ENCODE measurements around the gene SPECC1. TPM values are rescaled to one million over a fixed set of nuclear protein-coding genes. Genes with fewer than 3 reads are reported as not detected.
A peak's percentile ranks its signal among the peaks of the same experiment; 100 is the strongest.

The SPECC1 gene
- total and polyA plus RNA-seq, 12 donors = 19.2 to 96.1 (median 40.3) TPM

GRCh38 chr17:20111538-20111937, 102.4 kb downstream of the SPECC1 start:
- Histone ChIP-seq H3K9me3 (replicated peaks in 1 of 3) (no peaks in the 10 kb centered on the region), H3K4me3 (no peak overlapping the region), H3K27ac (no peak overlapping the region), H3K36me3 (replicated peaks in 1 of 2) (no peaks in the 10 kb centered on the region), H3K4me1 (replicated peaks in 1 of 2) (no peaks in the 10 kb centered on the region), H3K27me3 (no peaks in the 10 kb centered on the region)
- WGBS, 4 donors = 80 to 85% (median 81%) methylated on average over 10 of the region's 10 CpGs
- no peak for TF ChIP-seq CTCF (IDR thresholded peaks at IDR 0.05)
- TF ChIP-seq POLR2A (IDR thresholded peaks at IDR 0.05) = no peak
- intact Hi-C loops (cut with DNase I) = no loop called here
- no peak for DNase-seq

- Histone ChIP-seq H3K27ac (no peak overlapping the region), H3K27me3 (no peaks in the 10 kb centered on the region), H3K9me3 (replicated peaks in 1 of 3) (no peaks in the 10 kb centered on the region), H3K36me3 (replicated peaks in 1 of 2) (no peaks in the 10 kb centered on the region), H3K4me1 (replicated peaks in 1 of 2) (no peaks in the 10 kb centered on the region), H3K4me3 (no peak overlapping the region)
- no peak for TF ChIP-seq CTCF (IDR thresholded peaks at IDR 0.05)
- TF ChIP-seq POLR2A (IDR thresholded peaks at IDR 0.05) = no peak
- WGBS, 4 donors = 64 to 90% (median 71%) methylated on average over 2 of the region's 2 CpGs
- intact Hi-C loops (cut with DNase I) = no loop called here
- no peak for DNase-seq
These were observed 105.3 kb downstream of the SPECC1 start for GRCh38 chr17:20114466-20114865.

GRCh38 chr17:20116683-20117309, 107.6 kb downstream of the SPECC1 start:
- peak; percentile 47 to 72 (median 64) for DNase-seq
- 10 to 16% (median 13%) methylated on average over 8 of the region's 8 CpGs for WGBS, 4 donors
- Histone ChIP-seq H3K36me3 (replicated peaks in 1 of 2) (no peaks in the 10 kb centered on the region), H3K27me3 (no peaks in the 10 kb centered on the region), H3K27ac (no peak overlapping the region), H3K9me3 (replicated peaks in 1 of 3) (no peaks in the 10 kb centered on the region), H3K4me3 (no peak overlapping the region), H3K4me1 (replicated peaks in 1 of 2) (peaks cover 0 to 1% of the 10 kb centered on the region in 2 donors)
- TF ChIP-seq POLR2A (IDR thresholded peaks at IDR 0.05) (no peak), CTCF (IDR thresholded peaks at IDR 0.05) (peak; percentile 36 to 73 (median 54))
- intact Hi-C loops (cut with DNase I) = no loop called here

GRCh38 chr17:20118280-20118679, 109.1 kb downstream of the SPECC1 start:
- intact Hi-C loops (cut with DNase I) = no loop called here
- Histone ChIP-seq H3K27me3 (no peaks in the 10 kb centered on the region), H3K27ac (no peak overlapping the region), H3K9me3 (replicated peaks in 1 of 3) (no peaks in the 10 kb centered on the region), H3K4me3 (no peak overlapping the region), H3K36me3 (replicated peaks in 1 of 2) (no peaks in the 10 kb centered on the region), H3K4me1 (replicated peaks in 1 of 2) (peaks cover 0 to 7% of the 10 kb centered on the region in 2 donors)
- no peak for DNase-seq
- 88 to 95% (median 93%) methylated on average over 1 of the region's 1 CpG for WGBS, 4 donors
- no peak for TF ChIP-seq POLR2A (IDR thresholded peaks at IDR 0.05)
- no peak for TF ChIP-seq CTCF (IDR thresholded peaks at IDR 0.05)

All from adrenal gland (tissue), 12 donors.